WERI-Rb-1 (cell line): Measurements from ENCODE around the gene NOL3.
A peak's percentile ranks its signal among the peaks of the same experiment; 100 is the strongest.

ENCODE experiments used
- DNase-seq: peaks from one replicate; pipeline ENCODE4 v3.0.0-alpha.2; 2020
- H3K27ac ChIP-seq: fragments of 250-450 bp; sonication (Bioruptor Pico); 2 replicates; pipeline ENCODE4 v1.5.1; 2020; ENCODE audit warnings: mild to moderate bottlenecking, moderate library complexity
- H3K27me3 ChIP-seq: fragments of 250-450 bp; sonication (Bioruptor Pico); 2 replicates; pipeline ENCODE4 v1.5.1; 2021; ENCODE audit warnings: mild to moderate bottlenecking, low read depth, moderate library complexity; ENCODE audit not compliant: insufficient read depth, severe bottlenecking
- H3K36me3 ChIP-seq: fragments of 250-450 bp; sonication (Bioruptor Pico); 2 replicates; pipeline ENCODE4 v1.5.1; 2020; ENCODE audit warnings: mild to moderate bottlenecking, moderate library complexity
- H3K4me3 ChIP-seq: 2 replicates; pipeline ENCODE4 v1.5.1; 2011; ENCODE audit warnings: low read depth, mild to moderate bottlenecking, control low read depth, low read length
- H3K9me3 ChIP-seq: fragments of 250-450 bp; sonication (Bioruptor Pico); 2 replicates; pipeline ENCODE4 v1.5.1; 2021; ENCODE audit warnings: mild to moderate bottlenecking, moderate library complexity; ENCODE audit not compliant: severe bottlenecking
- TF ChIP-seq, protein P1 (sequence below): IDR thresholded peaks from 2 replicates; pipeline ENCODE4 v1.5.1; 2011; ENCODE audit warnings: low read depth, mild to moderate bottlenecking, control low read depth, inconsistent platforms, low read length

NOL3 gene

GRCh38 chr16:67184453-67184994, 14.2 kb downstream of the NOL3 start:
- Histone ChIP-seq H3K27ac (peak overlapping the region; percentile 98), H3K9me3 (no peaks in the 10 kb centered on the region)

GRCh38 chr16:67184995-67185650, 14.8 kb downstream of the NOL3 start:
- DNase-seq: peak; percentile 87
- Histone ChIP-seq H3K4me3 (peak overlapping the region; percentile 54; the same call in 1 of the 2 replicates), H3K27ac (peak overlapping the region; percentile 98), H3K36me3 (peaks cover 11% of the 10 kb centered on the region), H3K9me3 (no peaks in the 10 kb centered on the region), H3K27me3 (no peaks in the 10 kb centered on the region)
- TF ChIP-seq, protein P1, sequence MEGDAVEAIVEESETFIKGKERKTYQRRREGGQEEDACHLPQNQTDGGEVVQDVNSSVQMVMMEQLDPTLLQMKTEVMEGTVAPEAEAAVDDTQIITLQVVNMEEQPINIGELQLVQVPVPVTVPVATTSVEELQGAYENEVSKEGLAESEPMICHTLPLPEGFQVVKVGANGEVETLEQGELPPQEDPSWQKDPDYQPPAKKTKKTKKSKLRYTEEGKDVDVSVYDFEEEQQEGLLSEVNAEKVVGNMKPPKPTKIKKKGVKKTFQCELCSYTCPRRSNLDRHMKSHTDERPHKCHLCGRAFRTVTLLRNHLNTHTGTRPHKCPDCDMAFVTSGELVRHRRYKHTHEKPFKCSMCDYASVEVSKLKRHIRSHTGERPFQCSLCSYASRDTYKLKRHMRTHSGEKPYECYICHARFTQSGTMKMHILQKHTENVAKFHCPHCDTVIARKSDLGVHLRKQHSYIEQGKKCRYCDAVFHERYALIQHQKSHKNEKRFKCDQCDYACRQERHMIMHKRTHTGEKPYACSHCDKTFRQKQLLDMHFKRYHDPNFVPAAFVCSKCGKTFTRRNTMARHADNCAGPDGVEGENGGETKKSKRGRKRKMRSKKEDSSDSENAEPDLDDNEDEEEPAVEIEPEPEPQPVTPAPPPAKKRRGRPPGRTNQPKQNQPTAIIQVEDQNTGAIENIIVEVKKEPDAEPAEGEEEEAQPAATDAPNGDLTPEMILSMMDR: peak; percentile 83

More at GRCh38 chr16:67184453-67184994, 14.2 kb downstream of the NOL3 start:
- peaks cover 17% of the 10 kb centered on the region for H3K36me3 ChIP-seq
- H3K4me3 ChIP-seq: peak overlapping the region; percentile 54
- TF ChIP-seq, protein P1: no peak
- H3K27me3 ChIP-seq: no peaks in the 10 kb centered on the region
- peak; percentile 52 for DNase-seq

DNA sequence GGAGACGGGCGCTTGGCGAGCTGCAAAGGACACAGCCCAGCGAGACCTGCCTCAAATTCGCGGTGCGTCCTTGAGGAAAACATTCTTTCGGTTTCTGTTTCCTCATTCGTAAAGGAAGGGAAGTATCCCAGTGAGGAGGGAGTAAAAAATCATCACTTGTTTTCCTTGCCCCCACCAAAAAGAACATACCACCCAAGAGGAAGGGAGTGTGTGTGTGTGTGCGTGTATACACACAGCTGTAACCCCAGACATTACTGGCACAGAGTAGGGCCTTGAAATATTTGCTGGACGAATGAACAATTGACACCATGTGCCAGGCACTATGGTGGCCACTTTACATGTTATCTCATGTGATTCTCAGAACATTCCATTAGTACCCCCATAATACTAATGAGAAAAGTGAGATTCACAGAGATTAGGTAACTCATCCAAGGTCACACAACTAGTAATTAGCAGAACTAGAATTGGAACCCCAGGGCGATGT, 15.4 kb downstream of the NOL3 start:
- Histone ChIP-seq H3K27me3 (no peaks in the 10 kb centered on the region), H3K36me3 (peaks cover 6% of the 10 kb centered on the region), H3K27ac (no peak overlapping the region), H3K4me3 (no peak overlapping the region), H3K9me3 (no peaks in the 10 kb centered on the region)
- TF ChIP-seq, protein P1: no peak
- no peak for DNase-seq

DNA sequence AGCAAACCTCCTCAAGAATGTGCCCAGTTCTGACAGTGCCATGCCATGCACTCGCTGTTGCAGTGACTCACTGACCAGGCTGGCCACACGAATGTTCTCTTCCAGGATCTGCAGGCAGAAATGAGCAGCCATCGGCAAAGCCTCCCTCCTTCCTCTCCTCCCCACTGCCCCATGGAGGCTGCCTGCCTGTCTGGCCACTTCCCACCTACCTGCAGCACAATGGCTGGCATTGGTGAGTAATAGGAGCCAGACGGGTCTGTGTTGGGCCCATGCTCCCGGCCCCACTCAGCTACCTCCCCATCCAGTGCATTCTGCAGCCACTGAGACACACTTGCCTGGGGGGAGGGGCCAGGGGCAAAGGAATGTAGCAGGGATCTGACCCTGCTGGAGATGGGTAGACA, 16.2 kb downstream of the NOL3 start:
- no peak for DNase-seq
- TF ChIP-seq, protein P1: no peak
- Histone ChIP-seq H3K4me3 (no peak overlapping the region), H3K27me3 (no peaks in the 10 kb centered on the region), H3K36me3 (peaks cover 6% of the 10 kb centered on the region), H3K27ac (no peak overlapping the region), H3K9me3 (no peaks in the 10 kb centered on the region)

DNA sequence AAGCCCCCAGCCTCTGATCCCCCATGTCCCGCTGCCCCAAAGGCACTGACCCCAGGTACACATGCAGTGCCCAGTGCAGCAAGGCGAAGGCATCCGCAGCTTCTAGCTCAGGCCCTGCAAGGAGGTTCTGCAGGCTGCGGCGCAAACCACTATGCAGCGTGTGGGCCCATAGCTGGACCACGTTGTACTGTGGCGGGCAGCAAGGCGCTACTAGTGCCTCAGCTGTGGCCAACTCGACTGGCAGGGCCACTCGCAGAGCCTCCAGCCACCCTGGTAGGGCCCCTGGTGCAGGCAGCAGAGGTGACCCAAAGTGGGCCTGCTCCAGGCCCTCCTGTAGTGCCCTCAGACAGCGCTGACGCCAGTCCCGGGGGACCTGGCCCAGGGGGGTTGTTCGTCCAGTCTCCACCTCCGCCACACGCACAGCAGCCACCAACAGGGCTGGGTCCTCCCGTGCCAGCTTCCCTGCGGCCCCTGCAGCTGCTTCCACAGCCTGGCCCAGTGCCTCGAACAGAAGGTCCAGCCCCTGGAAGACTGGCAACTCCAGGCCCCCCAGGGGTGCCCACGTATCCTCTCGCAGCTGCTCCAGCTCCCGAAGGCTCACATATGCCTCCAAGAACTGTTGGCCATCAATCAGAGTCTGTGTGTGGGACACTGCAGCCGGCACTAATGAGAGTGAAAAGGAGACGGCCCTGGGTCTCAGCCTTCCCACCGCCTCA, 17.0 kb downstream of the NOL3 start:
- no peak for DNase-seq
- H3K4me3 ChIP-seq: no peak overlapping the region
- H3K27ac ChIP-seq: no peak overlapping the region
- peaks cover 7% of the 10 kb centered on the region for H3K36me3 ChIP-seq
- H3K27me3 ChIP-seq: no peaks in the 10 kb centered on the region
- TF ChIP-seq, protein P1: no peak
- no peaks in the 10 kb centered on the region for H3K9me3 ChIP-seq
